KMS-11 (cell line): ENCODE measurements around the gene C16orf96.

Source experiments
- H2AFZ ChIP-seq: fragments of 200-600 bp; sonication (generic); 2 replicates; pipeline ENCODE4 v1.6.1; 2016; ENCODE audit warnings: antibody characterized with exemption, mixed run types, low read depth
- H3K27ac ChIP-seq: fragments of 200-600 bp; sonication (generic); 2 replicates; pipeline ENCODE4 v1.6.1; 2016; ENCODE audit warnings: mild to moderate bottlenecking, mixed run types
- H3K27me3 ChIP-seq: fragments of 200-600 bp; sonication (generic); 2 replicates; pipeline ENCODE4 v1.6.1; 2017; ENCODE audit warnings: mild to moderate bottlenecking, low read depth, mixed run types, moderate library complexity; ENCODE audit not compliant: insufficient read depth
- H3K36me3 ChIP-seq: fragments of 200-600 bp; sonication (generic); 2 replicates; pipeline ENCODE4 v1.6.1; 2017; ENCODE audit warnings: mild to moderate bottlenecking, mixed run types; ENCODE audit not compliant: insufficient read depth
- H3K4me1 ChIP-seq: fragments of 200-600 bp; sonication (generic); 2 replicates; pipeline ENCODE4 v1.6.1; 2016; ENCODE audit warnings: mild to moderate bottlenecking, low read depth, mixed run types; ENCODE audit not compliant: poor library complexity, severe bottlenecking
- H3K4me2 ChIP-seq: fragments of 200-600 bp; sonication (generic); 2 replicates; pipeline ENCODE4 v1.7.0; 2016; ENCODE audit warnings: mild to moderate bottlenecking, mixed run types
- H3K4me3 ChIP-seq: fragments of 200-600 bp; sonication (generic); IDR thresholded peaks from 2 replicates; pipeline ENCODE4 v1.6.1; 2017; ENCODE audit warnings: low read depth, low read length, mixed read lengths; ENCODE audit not compliant: insufficient read depth
- H3K79me2 ChIP-seq: fragments of 200-600 bp; sonication (generic); 2 replicates; pipeline ENCODE4 v1.6.1; 2016; ENCODE audit warnings: low read depth, mixed run types; ENCODE audit not compliant: insufficient read depth
- H3K9ac ChIP-seq: fragments of 200-600 bp; sonication (generic); 2 replicates; pipeline ENCODE4 v1.6.1; 2016; ENCODE audit warnings: mild to moderate bottlenecking, mixed run types
- H4K20me1 ChIP-seq: fragments of 200-600 bp; sonication (generic); 2 replicates; pipeline ENCODE4 v1.6.1; 2016; ENCODE audit warnings: mild to moderate bottlenecking, mixed run types; ENCODE audit not compliant: insufficient read depth
- CTCF ChIP-seq: fragments of 200-600 bp; sonication (generic); conservative IDR thresholded peaks from 2 replicates; pipeline ENCODE4 v1.6.1; 2017; ENCODE audit warnings: low read depth, mild to moderate bottlenecking, antibody characterized with exemption, low read length, moderate library complexity, mixed read lengths

C16orf96 gene

GRCh38 chr16:4614571-4615383 is 58.6 kb downstream of the C16orf96 start, which contains the start of gene UBALD1:
Gene UBALD1 (minus strand): TSS chr16:4614888. CDS start chr16:4614797, 91 bp downstream.
- no peak for TF ChIP-seq CTCF
- H3K79me2 ChIP-seq: peaks cover 9% of the 10 kb centered on the region; the same call in 1 of the 2 replicates
- H3K4me1 ChIP-seq: peaks cover 30% of the 10 kb centered on the region
- H3K27me3 ChIP-seq: no peaks in the 10 kb centered on the region
- peak within 1 kb of the TSS; percentile 83 for H3K9ac ChIP-seq
- peak within 1 kb of the TSS; percentile 83 for H3K4me2 ChIP-seq
- H2AFZ ChIP-seq: peak within 1 kb of the TSS; percentile 87
- H3K27ac ChIP-seq: peak within 1 kb of the TSS; percentile 50
- no peaks in the 10 kb centered on the region for H4K20me1 ChIP-seq
- H3K36me3 ChIP-seq: no peaks in the 10 kb centered on the region
- no peak within 1 kb of the TSS for H3K4me3 ChIP-seq

- Histone ChIP-seq H3K4me2 (peak overlapping the region; percentile 83), H3K27me3 (no peaks in the 10 kb centered on the region), H3K36me3 (no peaks in the 10 kb centered on the region), H3K9ac (peak overlapping the region; percentile 83; the same call in 1 of the 2 replicates), H3K4me3 (no peak overlapping the region), H3K4me1 (peaks cover 30% of the 10 kb centered on the region), H3K79me2 (peaks cover 9% of the 10 kb centered on the region; the same call in 1 of the 2 replicates), H4K20me1 (no peaks in the 10 kb centered on the region), H3K27ac (peak overlapping the region; percentile 50), H2AFZ (peak overlapping the region; percentile 87)
- TF ChIP-seq CTCF: no peak
Measured at GRCh38 chr16:4615384-4616046, 59.4 kb downstream of the C16orf96 start.

GRCh38 chr16:4616047-4616811 is 60.1 kb downstream of the C16orf96 start:
- Histone ChIP-seq H3K9ac (peak overlapping the region; percentile 70; the same call in 1 of the 2 replicates), H3K27ac (peak overlapping the region; percentile 86), H4K20me1 (no peaks in the 10 kb centered on the region), H3K4me2 (peak overlapping the region; percentile 85), H3K79me2 (peaks cover 9% of the 10 kb centered on the region; the same call in 1 of the 2 replicates), H3K36me3 (no peaks in the 10 kb centered on the region), H3K4me3 (no peak overlapping the region), H3K27me3 (no peaks in the 10 kb centered on the region), H2AFZ (peak overlapping the region; percentile 84), H3K4me1 (peaks cover 30% of the 10 kb centered on the region)
- TF ChIP-seq CTCF: peak; percentile 55; the same call in 1 of the 2 replicates

GRCh38 chr16:4617880-4618279 is 61.7 kb downstream of the C16orf96 start:
- Histone ChIP-seq H3K27ac (no peak overlapping the region), H3K27me3 (no peaks in the 10 kb centered on the region), H2AFZ (no peak overlapping the region), H3K79me2 (peaks cover 9% of the 10 kb centered on the region; the same call in 1 of the 2 replicates), H3K36me3 (no peaks in the 10 kb centered on the region), H4K20me1 (no peaks in the 10 kb centered on the region), H3K4me2 (no peak overlapping the region), H3K4me1 (peaks cover 29% of the 10 kb centered on the region), H3K9ac (no peak overlapping the region), H3K4me3 (no peak overlapping the region)
- TF ChIP-seq CTCF: no peak
